AG04450 (cell line): Measurements from ENCODE around the gene ZNF687. TPM values are rescaled to one million over a fixed set of nuclear protein-coding genes. Genes with fewer than 3 reads are reported as not detected.

Experiments
- CTCF ChIA-PET: fragments of 300-600, 350-600 bp; formaldehyde crosslinking; extraction: SDS; loops from one replicate; lab custom pipeline; 2022; ENCODE audit warnings: antibody characterized with exemption, inconsistent platforms; lab: Charles Lee
- POLR2A ChIA-PET: fragments of 350-600 bp; formaldehyde crosslinking; extraction: SDS; loops from one replicate; lab custom pipeline; 2021; ENCODE audit warnings: antibody characterized with exemption, inconsistent platforms; lab: Yijun Ruan, JAX
- DNase-seq: peaks from one replicate; pipeline ENCODE4 v3.0.0-alpha.2; 2011; ENCODE audit warnings: low read depth, low spot score
- H3K27ac ChIP-seq: one replicate; pipeline ENCODE4 v1.5.1; 2012; ENCODE audit warnings: low read depth, low read length, control low read depth
- H3K27me3 ChIP-seq: one replicate; pipeline ENCODE4 v1.6.0; 2012; ENCODE audit warnings: low read length; ENCODE audit not compliant: control insufficient read depth, insufficient read depth
- H3K4me3 ChIP-seq: 2 replicates; pipeline ENCODE4 v1.5.1; 2011; ENCODE audit warnings: mild to moderate bottlenecking, low read depth, low read length, control low read depth
- H3K9me3 ChIP-seq: 2 replicates; pipeline ENCODE4 v1.5.1; 2012; ENCODE audit warnings: low read length; ENCODE audit not compliant: control insufficient read depth, insufficient read depth
- polyA plus RNA-seq: library from polyadenylated mRNA; depleted of rRNA; stranded (reverse); fragments of >200 nt; gene quantifications from 2 replicates; pipeline ENCODE4 v1.2.3, GENCODE V29; 2011; rRNA removed
- small RNA-seq: library from RNA; depleted of rRNA; stranded (forward); fragments of <200 nt; gene quantifications from one replicate; pipeline ENCODE3, GENCODE V24; 2012; ENCODE audit warnings: low read depth; ENCODE audit not compliant: insufficient read length
- TF ChIP-seq, protein P1 (sequence below): IDR thresholded peaks from 2 replicates; pipeline ENCODE4 v1.5.1; 2011; ENCODE audit warnings: low read depth, low read length, control low read depth, inconsistent platforms

ZNF687 gene
- polyA plus RNA-seq, 1 experiment, result 10.5 TPM

DNA sequence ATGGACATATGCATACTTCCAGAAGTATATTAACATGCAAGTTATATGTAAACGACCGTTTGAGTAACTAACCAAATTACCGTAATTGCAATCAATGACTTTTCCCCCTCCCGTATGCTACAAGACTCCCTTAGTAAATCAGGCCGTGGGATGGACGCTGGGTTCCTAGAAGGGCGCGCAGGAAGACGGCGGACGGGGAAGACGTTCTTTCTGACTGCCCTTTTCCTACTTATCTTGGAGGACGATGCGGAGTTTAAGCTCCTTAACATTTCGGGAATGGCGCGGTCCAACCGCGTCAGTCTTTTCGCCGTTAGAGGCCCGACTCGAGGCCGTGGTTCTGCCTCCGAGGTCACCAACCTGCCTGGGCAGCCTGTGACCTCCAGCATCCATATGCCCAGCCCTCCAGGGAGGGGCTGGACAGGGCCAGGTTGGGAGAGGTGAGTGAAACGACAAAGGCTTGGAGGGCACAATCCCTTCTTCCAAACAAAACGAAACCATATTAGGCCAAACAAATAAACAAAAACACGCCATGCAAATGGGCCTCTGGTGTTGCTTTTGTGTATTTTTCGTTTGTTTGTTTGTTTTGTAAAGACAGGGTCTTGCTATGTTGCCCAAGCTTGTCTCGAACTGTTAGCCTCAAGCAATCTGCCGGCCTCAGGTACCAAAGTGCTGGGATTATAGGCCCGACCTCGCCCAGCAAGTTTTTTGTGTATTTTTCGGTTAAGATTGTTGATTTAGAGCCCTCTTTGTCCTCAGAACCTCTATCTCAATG lies 46.0 kb downstream of the ZNF687 start:
- Histone ChIP-seq H3K27me3 (no peaks in the 10 kb centered on the region), H3K9me3 (no peaks in the 10 kb centered on the region), H3K27ac (peak overlapping the region; percentile 62), H3K4me3 (peak overlapping the region; percentile 59)
- no peak for DNase-seq
- POLR2A ChIA-PET, result interaction anchor here (0.6 to 4.2 kb wide), 9 partner anchors 12 to 74 kb away, joined by 3 to 45 read pairs (median 4); partner anchors contain the start of genes PSMB4 and PSMD4
- CTCF ChIA-PET, result interaction anchor here (1.1 to 14.1 kb wide), 2 partner anchors 12 to 27 kb away, joined by 3 to 199 read pairs; no protein-coding TSS in a partner anchor
- TF ChIP-seq, protein P1, sequence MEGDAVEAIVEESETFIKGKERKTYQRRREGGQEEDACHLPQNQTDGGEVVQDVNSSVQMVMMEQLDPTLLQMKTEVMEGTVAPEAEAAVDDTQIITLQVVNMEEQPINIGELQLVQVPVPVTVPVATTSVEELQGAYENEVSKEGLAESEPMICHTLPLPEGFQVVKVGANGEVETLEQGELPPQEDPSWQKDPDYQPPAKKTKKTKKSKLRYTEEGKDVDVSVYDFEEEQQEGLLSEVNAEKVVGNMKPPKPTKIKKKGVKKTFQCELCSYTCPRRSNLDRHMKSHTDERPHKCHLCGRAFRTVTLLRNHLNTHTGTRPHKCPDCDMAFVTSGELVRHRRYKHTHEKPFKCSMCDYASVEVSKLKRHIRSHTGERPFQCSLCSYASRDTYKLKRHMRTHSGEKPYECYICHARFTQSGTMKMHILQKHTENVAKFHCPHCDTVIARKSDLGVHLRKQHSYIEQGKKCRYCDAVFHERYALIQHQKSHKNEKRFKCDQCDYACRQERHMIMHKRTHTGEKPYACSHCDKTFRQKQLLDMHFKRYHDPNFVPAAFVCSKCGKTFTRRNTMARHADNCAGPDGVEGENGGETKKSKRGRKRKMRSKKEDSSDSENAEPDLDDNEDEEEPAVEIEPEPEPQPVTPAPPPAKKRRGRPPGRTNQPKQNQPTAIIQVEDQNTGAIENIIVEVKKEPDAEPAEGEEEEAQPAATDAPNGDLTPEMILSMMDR, result no peak

DNA sequence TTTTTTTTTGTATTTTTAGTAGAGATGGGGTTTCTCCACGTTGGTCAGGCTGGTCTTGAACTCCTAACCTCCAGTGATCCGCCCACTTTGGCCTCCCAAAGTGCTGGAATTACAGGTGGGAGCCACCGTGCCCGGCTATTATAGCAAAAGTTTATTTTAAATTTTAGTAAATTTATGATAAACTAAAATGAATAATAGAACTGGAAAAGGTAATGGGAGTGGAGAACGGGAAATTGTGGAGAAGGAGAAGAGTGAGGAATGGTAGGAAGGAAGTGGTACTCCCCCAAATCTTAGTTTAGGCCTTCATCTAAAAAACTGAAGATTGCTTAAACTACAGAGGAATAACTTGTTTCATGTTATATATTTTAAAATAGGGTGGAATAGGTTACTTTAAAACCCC lies 52.7 kb downstream of the ZNF687 start:
- POLR2A ChIA-PET, result interaction anchor here (0.6 kb wide), 1 partner anchor 74 kb away, joined by 3 read pairs; no protein-coding TSS in a partner anchor

DNA sequence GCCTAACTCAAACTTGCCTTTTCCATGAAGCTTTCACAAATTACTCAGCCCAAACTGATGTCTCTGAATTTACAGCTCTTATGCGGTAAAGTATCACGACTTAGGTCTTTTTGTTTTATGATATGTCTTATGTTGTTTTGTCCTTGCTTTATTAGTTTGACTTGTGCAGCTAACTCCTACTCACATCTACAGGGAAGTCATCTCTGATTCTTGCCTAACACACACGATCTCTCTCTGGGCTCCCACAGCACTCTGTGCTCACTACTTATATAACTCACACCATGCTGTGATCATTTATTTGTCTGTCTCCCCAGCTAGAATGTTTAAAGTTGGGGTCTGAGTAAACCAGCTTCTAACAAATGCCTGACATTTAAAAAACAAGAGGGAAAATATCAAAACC lies 54.5 kb downstream of the ZNF687 start:
- no peaks in the 10 kb centered on the region for H3K9me3 ChIP-seq
- ChIA-PET CTCF (interaction anchor here (0.6 to 1.0 kb wide), 2 partner anchors 9 to 29 kb away, joined by 3 to 4 read pairs; partner anchors contain the start of gene PI4KB), POLR2A (interaction anchor here (1.1 to 1.2 kb wide), 2 partner anchors 10 to 25 kb away, joined by 3 read pairs; partner anchors contain the start of gene PI4KB)
- DNase-seq, result no peak
- TF ChIP-seq, protein P1, result no peak
- no peak overlapping the region for H3K4me3 ChIP-seq
- no peak overlapping the region for H3K27ac ChIP-seq
- no peaks in the 10 kb centered on the region for H3K27me3 ChIP-seq

More for the DNA sequence above, 52.7 kb downstream of the ZNF687 start:
- no peak for DNase-seq
- no peaks in the 10 kb centered on the region for H3K9me3 ChIP-seq
- no peak overlapping the region for H3K4me3 ChIP-seq
- TF ChIP-seq, protein P1, result no peak
- no peaks in the 10 kb centered on the region for H3K27me3 ChIP-seq
- H3K27ac ChIP-seq, result no peak overlapping the region
- CTCF ChIA-PET, result no interaction called here

DNA sequence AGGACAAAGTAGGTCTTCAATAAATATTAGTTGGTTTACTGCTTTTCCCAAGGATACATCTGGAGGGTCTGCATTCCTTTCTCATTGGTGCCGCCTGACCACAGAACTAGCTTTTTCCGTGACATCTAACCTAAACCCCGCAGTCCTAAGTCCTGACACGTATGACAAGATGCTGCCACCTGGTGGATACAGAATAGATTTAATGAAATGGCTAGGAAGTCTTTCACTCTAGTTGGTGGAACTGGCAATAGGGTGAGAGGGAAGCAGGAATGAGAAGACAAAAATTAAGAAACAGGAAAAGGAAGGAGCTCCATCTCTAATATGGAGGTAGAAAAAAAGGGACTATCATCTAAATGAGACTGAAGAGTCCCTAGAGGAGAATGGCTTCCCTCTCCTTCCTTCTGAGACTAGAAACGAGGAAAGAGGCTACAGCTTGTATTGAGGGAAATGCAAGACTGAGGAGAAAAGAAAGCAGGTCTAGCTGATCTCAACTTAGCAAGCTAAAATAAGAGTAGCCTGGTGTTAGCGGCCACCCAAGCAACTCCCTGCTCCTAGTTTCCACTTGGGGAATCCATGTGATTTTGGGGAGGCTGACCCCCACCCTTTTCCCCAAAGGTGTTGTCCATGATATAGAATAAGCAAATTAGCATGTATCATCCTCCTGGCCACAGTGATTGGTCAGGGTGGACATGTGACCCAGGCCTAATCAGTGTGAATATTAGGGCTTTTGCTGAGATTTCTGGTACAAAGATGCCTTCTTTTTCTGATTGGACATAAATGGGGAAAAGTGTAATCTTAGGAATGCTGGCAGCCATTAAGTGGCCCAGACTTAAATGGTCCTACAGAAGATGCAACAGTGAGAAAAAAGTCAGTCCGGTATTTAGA lies 59.0 kb downstream of the ZNF687 start:
- TF ChIP-seq, protein P1, result peak; percentile 64
- CTCF ChIA-PET, result interaction anchor here (0.5 to 5.6 kb wide), 46 partner anchors 9 to 851 kb away, joined by 3 to 427 read pairs (median 4); partner anchors contain the start of genes GABPB2, PI4KB, PIP5K1A and PSMB4
- peak overlapping the region; percentile 68 for H3K27ac ChIP-seq
- peak; percentile 72 for DNase-seq
- POLR2A ChIA-PET, result interaction anchor here (0.6 to 1.8 kb wide), 6 partner anchors 13 to 59 kb away, joined by 3 to 21 read pairs (median 3); partner anchors contain the start of gene ZNF687
- no peak overlapping the region for H3K4me3 ChIP-seq
- no peaks in the 10 kb centered on the region for H3K9me3 ChIP-seq
- H3K27me3 ChIP-seq, result no peaks in the 10 kb centered on the region

Small RNAs within 50 kb of the gene (small RNA-seq; reads per million reads assigned to genes)
- gene RN7SL444P, result not detected

Other genes with a start within 250 kb of the ZNF687 start
- gene BNIPL, start 245.7 kb upstream of the ZNF687 start, polyA plus RNA-seq, result 0.09 and 0.16 TPM in 2 replicates
- 1.3 and 1.9 TPM in 2 replicates for gene C1orf56, start 234.5 kb upstream of the ZNF687 start, polyA plus RNA-seq
- gene CDC42SE1, start 222.7 kb upstream of the ZNF687 start, polyA plus RNA-seq, result 66.3 and 70.3 TPM in 2 replicates
- gene MLLT11, start 221.9 kb upstream of the ZNF687 start, polyA plus RNA-seq, result 25.2 and 28.3 TPM in 2 replicates
- 9.8 and 10.0 TPM in 2 replicates for gene GABPB2, start 211.5 kb upstream of the ZNF687 start, polyA plus RNA-seq
- 1.3 and 1.8 TPM in 2 replicates for gene SEMA6C, start 135.7 kb upstream of the ZNF687 start, polyA plus RNA-seq
- gene TNFAIP8L2, start 125.7 kb upstream of the ZNF687 start, polyA plus RNA-seq, result not detected in 2 replicates
- 9.1 and 9.6 TPM in 2 replicates for gene LYSMD1, start 116.4 kb upstream of the ZNF687 start, polyA plus RNA-seq
- gene SCNM1, start 116.2 kb upstream of the ZNF687 start, polyA plus RNA-seq, result 24.9 and 29.2 TPM in 2 replicates
- gene TMOD4, start 106.3 kb upstream of the ZNF687 start, polyA plus RNA-seq, result not detected in 2 replicates
- gene VPS72, start 92.1 kb upstream of the ZNF687 start, polyA plus RNA-seq, result 66.8 and 75.1 TPM in 2 replicates
- 170 and 179 TPM in 2 replicates for gene PIP5K1A, start 83.7 kb upstream of the ZNF687 start, polyA plus RNA-seq
- gene PSMD4, start 27.6 kb upstream of the ZNF687 start, polyA plus RNA-seq, result 258 and 275 TPM in 2 replicates
- 75.2 and 83.2 TPM in 2 replicates for gene PI4KB, start 45.1 kb downstream of the ZNF687 start, polyA plus RNA-seq
- 40.9 and 42.7 TPM in 2 replicates for gene RFX5, start 65.0 kb downstream of the ZNF687 start, polyA plus RNA-seq
- gene SELENBP1, start 90.4 kb downstream of the ZNF687 start, polyA plus RNA-seq, result 85.0 and 102 TPM in 2 replicates
- 483 and 516 TPM in 2 replicates for gene PSMB4, start 117.3 kb downstream of the ZNF687 start, polyA plus RNA-seq
- gene POGZ, start 177.2 kb downstream of the ZNF687 start, polyA plus RNA-seq, result 43.4 and 45.7 TPM in 2 replicates
- gene CGN, start 229.1 kb downstream of the ZNF687 start, polyA plus RNA-seq, result 0.26 and 0.31 TPM in 2 replicates